ENCODE data around the gene ASCC3. TPM values are rescaled to one million over a fixed set of nuclear protein-coding genes. Genes with fewer than 3 reads are reported as not detected.
"Not testable (repeated sequence)": the region's sequence is repeated elsewhere in the genome, so short reads cannot be mapped to it uniquely, and the experiment has no call there.

The ASCC3 gene
- polyA plus RNA-seq, 10 donors: 12.1 to 21.4 (median 17.8) TPM

- no peak for DNase-seq
These were observed 222.6 kb downstream of the ASCC3 start for GRCh38 chr6:100658486-100658885.

GRCh38 chr6:100657678-100658330, 223.3 kb downstream of the ASCC3 start:
- peak; percentile 10 to 34 (median 12) for DNase-seq

GRCh38 chr6:100641147-100641546, 240.0 kb downstream of the ASCC3 start:
- not testable (repeated sequence) for DNase-seq

GRCh38 chr6:100633096-100633777, 247.9 kb downstream of the ASCC3 start:
- peak in 2 of 3 donors; percentile 7 to 52 for DNase-seq

GRCh38 chr6:100630536-100630935, 250.6 kb downstream of the ASCC3 start:
- no peak for DNase-seq

GRCh38 chr6:100627911-100628758, 253.0 kb downstream of the ASCC3 start:
- DNase-seq: no peak

GRCh38 chr6:100626721-100627120, 254.4 kb downstream of the ASCC3 start:
- no peak for DNase-seq

- DNase-seq: peak in 1 of 3 donors; percentile 9
These were observed 258.0 kb downstream of the ASCC3 start for GRCh38 chr6:100622907-100623692.

GRCh38 chr6:100620085-100620840, 260.9 kb downstream of the ASCC3 start:
- DNase-seq: peak in 1 of 3 donors; percentile 86

- no peak for DNase-seq
These were observed 262.8 kb downstream of the ASCC3 start for GRCh38 chr6:100618351-100618671.

GRCh38 chr6:100617633-100618350, 263.3 kb downstream of the ASCC3 start:
- no peak for DNase-seq

- no peak for DNase-seq
These were observed 266.2 kb downstream of the ASCC3 start for GRCh38 chr6:100614933-100615332.

GRCh38 chr6:100614386-100614785, 266.7 kb downstream of the ASCC3 start:
- no peak for DNase-seq

GRCh38 chr6:100613656-100614055, 267.5 kb downstream of the ASCC3 start:
- peak in 1 of 3 donors; percentile 24 for DNase-seq

- peak; percentile 35 to 77 (median 74) for DNase-seq
These were observed 269.0 kb downstream of the ASCC3 start for GRCh38 chr6:100612094-100612493.

GRCh38 chr6:100599088-100599770, 281.9 kb downstream of the ASCC3 start:
- no peak for DNase-seq

GRCh38 chr6:100595456-100595855, 285.7 kb downstream of the ASCC3 start:
- DNase-seq: no peak

- peak in 1 of 3 donors; percentile 22 for DNase-seq
These were observed 287.6 kb downstream of the ASCC3 start for GRCh38 chr6:100593522-100593921.

GRCh38 chr6:100592929-100593328, 288.2 kb downstream of the ASCC3 start:
- DNase-seq: no peak

- no peak for DNase-seq
These were observed 303.7 kb downstream of the ASCC3 start for GRCh38 chr6:100577425-100577824.

Data from muscle of back (tissue), 11 donors.